Measurements from ENCODE around the gene ABHD11. TPM values are rescaled to one million over a fixed set of nuclear protein-coding genes. Genes with fewer than 3 reads are reported as not detected.

ABHD11 gene
- total RNA-seq, 1 experiment from 2014 or later = 74.4 TPM

DNA sequence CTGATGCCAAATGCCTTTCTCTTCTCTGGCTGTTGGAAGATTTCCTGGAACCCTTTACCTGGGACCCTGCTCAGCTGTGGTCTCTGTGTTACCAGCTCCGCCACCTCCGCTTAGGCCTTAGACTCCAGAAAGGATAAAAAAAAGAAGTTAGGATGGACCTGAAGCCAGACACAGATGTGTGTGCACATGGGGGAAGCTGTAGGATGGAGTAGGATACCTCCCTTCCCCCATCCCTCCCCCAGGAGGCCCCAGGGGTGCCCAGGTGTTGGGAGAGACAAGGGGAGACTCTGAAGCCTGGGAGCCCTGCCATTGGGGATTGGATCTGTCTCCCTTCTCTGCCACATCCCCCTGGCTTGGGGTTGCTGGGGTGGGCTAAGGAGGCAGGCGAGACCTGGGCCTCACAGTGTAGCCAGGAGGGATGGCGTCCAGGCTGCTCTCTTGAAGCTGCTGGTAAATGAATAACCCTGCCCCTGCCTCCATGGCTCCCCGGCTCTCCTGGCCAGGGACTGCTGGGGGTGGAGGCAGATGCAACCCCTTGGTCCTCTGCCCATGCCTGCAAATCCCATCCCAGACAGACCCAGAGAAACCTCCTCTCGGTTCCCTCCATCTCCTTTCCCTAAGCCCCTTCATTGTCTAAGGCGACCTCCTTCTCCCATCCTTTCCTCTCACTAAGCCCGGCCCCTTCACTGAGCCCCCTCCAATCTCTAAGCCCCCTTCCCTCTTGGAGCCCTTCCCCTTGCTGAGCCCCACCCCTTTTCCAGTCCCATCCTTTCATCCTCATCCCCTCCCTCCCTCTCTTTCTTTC, 23.5 kb upstream of the ABHD11 start:
- Histone ChIP-seq H4K20me1 (ENCODE audit: insufficient read depth) (no peaks in the 10 kb centered on the region), H3K4me3 (no peak overlapping the region), H2AFZ (no peak overlapping the region), H3K27me3 (ENCODE audit: insufficient read depth, low read depth) (no peaks in the 10 kb centered on the region), H3K79me2 (ENCODE audit: low read depth) (no peaks in the 10 kb centered on the region), H3K36me3 (ENCODE audit: low read depth) (no peaks in the 10 kb centered on the region), H3K27ac (no peak overlapping the region), H3K9me2 (ENCODE audit: insufficient read depth) (no peaks in the 10 kb centered on the region), H3K9me3 (ENCODE audit: insufficient read depth, low read depth) (no peaks in the 10 kb centered on the region), H3K4me1 (replicated peaks; ENCODE audit: insufficient read depth) (no peaks in the 10 kb centered on the region), H3K4me2 (no peak overlapping the region), H3F3A (ENCODE audit: insufficient read depth, low read depth) (peaks cover 7% of the 10 kb centered on the region; the same call in 1 of the 2 replicates)
- no peak for TF ChIP-seq EZH2 (IDR thresholded peaks at IDR 0.05; ENCODE audit: low read depth)
- TF ChIP-seq, protein P1, sequence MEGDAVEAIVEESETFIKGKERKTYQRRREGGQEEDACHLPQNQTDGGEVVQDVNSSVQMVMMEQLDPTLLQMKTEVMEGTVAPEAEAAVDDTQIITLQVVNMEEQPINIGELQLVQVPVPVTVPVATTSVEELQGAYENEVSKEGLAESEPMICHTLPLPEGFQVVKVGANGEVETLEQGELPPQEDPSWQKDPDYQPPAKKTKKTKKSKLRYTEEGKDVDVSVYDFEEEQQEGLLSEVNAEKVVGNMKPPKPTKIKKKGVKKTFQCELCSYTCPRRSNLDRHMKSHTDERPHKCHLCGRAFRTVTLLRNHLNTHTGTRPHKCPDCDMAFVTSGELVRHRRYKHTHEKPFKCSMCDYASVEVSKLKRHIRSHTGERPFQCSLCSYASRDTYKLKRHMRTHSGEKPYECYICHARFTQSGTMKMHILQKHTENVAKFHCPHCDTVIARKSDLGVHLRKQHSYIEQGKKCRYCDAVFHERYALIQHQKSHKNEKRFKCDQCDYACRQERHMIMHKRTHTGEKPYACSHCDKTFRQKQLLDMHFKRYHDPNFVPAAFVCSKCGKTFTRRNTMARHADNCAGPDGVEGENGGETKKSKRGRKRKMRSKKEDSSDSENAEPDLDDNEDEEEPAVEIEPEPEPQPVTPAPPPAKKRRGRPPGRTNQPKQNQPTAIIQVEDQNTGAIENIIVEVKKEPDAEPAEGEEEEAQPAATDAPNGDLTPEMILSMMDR (conservative IDR thresholded peaks at IDR 0.05) = no peak
- CTCF ChIA-PET = no interaction called here
- POLR2A ChIA-PET (ENCODE audit: unreplicated experiment) = no interaction called here
- intact Hi-C loops (cut with micrococcal nuclease; ENCODE audit: unreplicated experiment) = no loop called here
- no peak for DNase-seq
- BruUV-seq (replicated peaks) = no TSS peak

DNA sequence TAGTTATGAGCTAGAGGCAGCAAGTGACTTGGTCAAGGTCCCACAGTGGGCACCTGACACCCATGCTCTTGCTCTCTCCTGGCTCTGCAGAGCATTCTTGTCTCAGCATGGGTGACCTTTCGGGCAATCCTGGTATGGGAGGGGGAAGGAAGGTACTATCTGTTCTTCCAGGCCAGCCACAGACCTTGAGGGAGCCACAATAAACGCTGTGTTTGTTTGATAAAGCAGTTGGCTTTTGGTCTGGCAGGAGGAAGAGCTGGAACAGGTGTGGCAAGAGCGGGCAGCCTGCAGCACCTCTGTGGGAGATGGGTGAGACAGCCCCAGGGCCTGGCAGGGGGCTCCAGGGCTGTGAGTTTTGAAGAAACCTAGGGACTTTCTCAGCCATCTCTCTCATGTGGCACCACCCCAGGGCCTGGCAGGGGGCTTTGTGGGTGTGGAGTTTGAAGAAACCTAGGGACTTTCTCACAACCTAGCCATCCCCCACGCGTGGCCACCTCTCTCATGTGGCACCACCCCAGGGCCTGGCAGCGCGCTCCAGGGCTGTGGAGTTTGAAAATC, 20.1 kb upstream of the ABHD11 start:
- ChIA-PET CTCF (interaction anchor here (0.6 kb wide), 1 partner anchor 10 kb away, joined by 3 read pairs; no protein-coding TSS in a partner anchor), POLR2A (ENCODE audit: unreplicated experiment) (interaction anchor here (0.6 kb wide), 1 partner anchor 1378 kb away, joined by 14 read pairs; no protein-coding TSS in a partner anchor)
- Histone ChIP-seq H3F3A (ENCODE audit: insufficient read depth, low read depth) (peaks cover 7% of the 10 kb centered on the region; the same call in 1 of the 2 replicates), H3K27ac (no peak overlapping the region), H4K20me1 (ENCODE audit: insufficient read depth) (no peaks in the 10 kb centered on the region), H3K27me3 (ENCODE audit: insufficient read depth, low read depth) (no peaks in the 10 kb centered on the region), H2AFZ (no peak overlapping the region), H3K4me3 (no peak overlapping the region), H3K36me3 (ENCODE audit: low read depth) (no peaks in the 10 kb centered on the region), H3K9me2 (ENCODE audit: insufficient read depth) (no peaks in the 10 kb centered on the region), H3K4me1 (replicated peaks; ENCODE audit: insufficient read depth) (no peaks in the 10 kb centered on the region), H3K4me2 (no peak overlapping the region), H3K79me2 (ENCODE audit: low read depth) (no peaks in the 10 kb centered on the region), H3K9me3 (ENCODE audit: insufficient read depth, low read depth) (no peaks in the 10 kb centered on the region)
- TF ChIP-seq EZH2 (IDR thresholded peaks at IDR 0.05; ENCODE audit: low read depth) = no peak
- TF ChIP-seq, protein P1 (conservative IDR thresholded peaks at IDR 0.05) = no peak
- no peak for DNase-seq
- intact Hi-C loops (cut with micrococcal nuclease; ENCODE audit: unreplicated experiment) = no loop called here
- BruUV-seq (replicated peaks) = no TSS peak

DNA sequence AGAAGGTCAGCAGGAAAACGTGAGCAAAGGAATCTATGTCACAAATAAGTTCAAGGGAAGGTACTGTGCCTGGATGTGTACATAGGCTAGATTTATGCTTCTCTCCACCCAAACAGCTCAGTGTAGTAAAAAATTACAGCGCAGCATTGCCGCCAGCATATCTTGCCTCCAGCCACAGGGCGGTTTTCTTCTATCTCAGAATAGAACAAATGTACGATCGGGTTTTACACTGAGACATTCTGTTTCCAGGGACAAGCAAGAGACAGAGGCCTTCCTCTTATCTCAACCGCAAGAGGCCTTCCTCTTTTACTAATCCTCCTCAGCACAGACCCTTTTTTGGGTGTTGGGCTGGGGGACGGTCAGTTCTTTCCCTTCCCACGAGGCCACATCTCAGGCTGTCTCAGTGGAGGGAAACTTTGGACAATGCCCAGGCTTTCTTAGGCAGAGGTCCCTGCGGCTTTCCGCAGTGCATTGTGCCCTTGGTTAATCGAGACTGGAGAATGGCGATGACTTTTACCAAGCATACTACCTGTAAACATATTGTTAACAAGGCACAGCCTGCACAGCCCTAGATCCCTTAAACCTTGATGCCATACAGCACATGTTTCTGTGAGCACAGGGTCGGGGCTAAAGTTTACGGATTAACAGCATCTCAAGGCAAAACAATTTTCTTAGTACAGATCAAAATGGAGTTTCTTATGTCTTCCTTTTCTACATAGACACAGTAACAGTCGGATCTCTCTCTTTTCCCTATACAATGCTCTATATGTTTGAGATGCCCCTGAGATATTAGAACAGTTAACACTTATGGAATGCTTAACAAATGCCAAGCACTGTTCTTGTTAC, 11.6 kb upstream of the ABHD11 start:
- Histone ChIP-seq H3K4me2 (no peak overlapping the region), H3K9me3 (ENCODE audit: insufficient read depth, low read depth) (no peaks in the 10 kb centered on the region), H3K4me1 (replicated peaks; ENCODE audit: insufficient read depth) (peaks cover 30% of the 10 kb centered on the region), H3K9me2 (ENCODE audit: insufficient read depth) (no peaks in the 10 kb centered on the region), H3K27me3 (ENCODE audit: insufficient read depth, low read depth) (no peaks in the 10 kb centered on the region), H3K4me3 (no peak overlapping the region), H3F3A (ENCODE audit: insufficient read depth, low read depth) (peaks cover 20% of the 10 kb centered on the region), H4K20me1 (ENCODE audit: insufficient read depth) (no peaks in the 10 kb centered on the region), H3K79me2 (ENCODE audit: low read depth) (no peaks in the 10 kb centered on the region), H3K27ac (no peak overlapping the region), H2AFZ (no peak overlapping the region), H3K36me3 (ENCODE audit: low read depth) (no peaks in the 10 kb centered on the region)
- ChIA-PET POLR2A (ENCODE audit: unreplicated experiment) (no interaction called here), CTCF (no interaction called here)
- BruUV-seq (replicated peaks) = no TSS peak
- no peak for DNase-seq
- intact Hi-C loops (cut with micrococcal nuclease; ENCODE audit: unreplicated experiment) = no loop called here
- TF ChIP-seq EZH2 (IDR thresholded peaks at IDR 0.05; ENCODE audit: low read depth) = no peak
- TF ChIP-seq, protein P1 (conservative IDR thresholded peaks at IDR 0.05) = no peak

All from PC-9 (cell line).